OCI-M2 (cell line): ENCODE results near the gene HRH4.

Source experiments
- DNase-seq: peaks from one replicate; lab custom pipeline; 2025; ENCODE audit not compliant: unreplicated experiment; lab: John Stamatoyannopoulos, UW

Gene HRH4

GRCh38 chr18:24460388-24460787 is at the start of gene HRH4:
TSS of gene HRH4 (plus strand) at chr18:24460637. CDS start at chr18:24460729, 92 bp downstream.
- no peak for DNase-seq

GRCh38 chr18:24413148-24413547 is 47.3 kb upstream of the HRH4 start:
- no peak for DNase-seq

GRCh38 chr18:24414349-24415003 is 46.0 kb upstream of the HRH4 start:
- no peak for DNase-seq

- DNase-seq: no peak
Measured at GRCh38 chr18:24417480-24417879, 43.0 kb upstream of the HRH4 start.

GRCh38 chr18:24420551-24420950 is 39.9 kb upstream of the HRH4 start:
- no peak for DNase-seq

GRCh38 chr18:24421831-24422230 is 38.6 kb upstream of the HRH4 start:
- no peak for DNase-seq

- no peak for DNase-seq
Measured at GRCh38 chr18:24426073-24426397, 34.4 kb upstream of the HRH4 start.

GRCh38 chr18:24426398-24427294 is 33.8 kb upstream of the HRH4 start, which contains the start of gene IMPACT:
TSS of gene IMPACT (plus strand) at chr18:24426670. CDS start at chr18:24426757, 87 bp downstream.
- DNase-seq: peak; percentile 25

- DNase-seq: no peak
Measured at GRCh38 chr18:24427484-24427883, 33.0 kb upstream of the HRH4 start.

GRCh38 chr18:24428709-24429108 is 31.7 kb upstream of the HRH4 start:
- no peak for DNase-seq

GRCh38 chr18:24429188-24429587 is 31.2 kb upstream of the HRH4 start:
- DNase-seq: no peak

GRCh38 chr18:24432618-24433017 is 27.8 kb upstream of the HRH4 start:
- no peak for DNase-seq

- DNase-seq: no peak
Measured at GRCh38 chr18:24436939-24437338, 23.5 kb upstream of the HRH4 start.

- DNase-seq: no peak
Measured at GRCh38 chr18:24443870-24444269, 16.6 kb upstream of the HRH4 start.

GRCh38 chr18:24446453-24446852 is 14.0 kb upstream of the HRH4 start:
- DNase-seq: no peak

- no peak for DNase-seq
Measured at GRCh38 chr18:24446953-24447538, 13.4 kb upstream of the HRH4 start.

- no peak for DNase-seq
Measured at GRCh38 chr18:24447961-24448360, 12.5 kb upstream of the HRH4 start.

- no peak for DNase-seq
Measured at GRCh38 chr18:24456549-24456948, 3.9 kb upstream of the HRH4 start.

GRCh38 chr18:24459772-24460171 is 665 bp upstream of the HRH4 start:
- DNase-seq: no peak

GRCh38 chr18:24461996-24462395 is 1.6 kb downstream of the HRH4 start:
- no peak for DNase-seq

GRCh38 chr18:24462838-24463775 is 2.7 kb downstream of the HRH4 start:
- DNase-seq: no peak
